IMR-90 (cell line): ENCODE results near the gene DZIP3. TPM values are rescaled to one million over a fixed set of nuclear protein-coding genes. Genes with fewer than 3 reads are reported as not detected.
"Not testable (repeated sequence)": the region's sequence is repeated elsewhere in the genome, so short reads cannot be mapped to it uniquely, and the experiment has no call there.

ENCODE experiments used
- ATAC-seq: fragments of 200-7000 bp; cut with Tn5 transposase; 2 replicates; pipeline ENCODE4 v1.9.1; 2020; ENCODE audit warnings: low read depth, mild to moderate bottlenecking, moderate library complexity
- BruUV-seq: library from RNA; stranded (reverse); fragments of 400-500 nt; replicated peaks from 2 replicates; lab custom pipeline; 2021; lab: Mats Ljungman, UMichigan
- CTCF ChIA-PET: fragments of 300-600 bp; formaldehyde crosslinking; extraction: SDS; loops from one replicate; lab custom pipeline; 2021; ENCODE audit warnings: antibody characterized with exemption; lab: Yijun Ruan, JAX
- POLR2A ChIA-PET: fragments of 300-600 bp; sonication (Branson Sonifier 250); formaldehyde crosslinking; loops from one replicate; lab custom pipeline; 2022; ENCODE audit warnings: antibody characterized with exemption; ENCODE audit not compliant: unreplicated experiment; lab: Charles Lee
- DNase-seq: peaks from one replicate; pipeline ENCODE4 v3.0.0; 2013
- H2AFZ ChIP-seq: replicated peaks from 2 replicates; pipeline ENCODE3; 2013; ENCODE audit warnings: low read length, mild to moderate bottlenecking; ENCODE audit not compliant: poor library complexity
- H2AK5ac ChIP-seq: 2 replicates; pipeline ENCODE4 v1.6.1; 2013; ENCODE audit warnings: low read depth, low read length, inconsistent platforms
- H2AK9ac ChIP-seq: replicated peaks from 2 replicates; pipeline ENCODE3; 2013; ENCODE audit warnings: mild to moderate bottlenecking, low read depth, low read length, moderate library complexity; ENCODE audit not compliant: poor library complexity
- H2BK120ac ChIP-seq: 2 replicates; pipeline ENCODE4 v1.6.1; 2013; ENCODE audit warnings: low read depth, low read length, inconsistent platforms
- H2BK15ac ChIP-seq: 3 replicates; pipeline ENCODE4 v1.6.1; 2013; ENCODE audit warnings: low read depth, low read length, inconsistent platforms
- H2BK20ac ChIP-seq: 2 replicates; pipeline ENCODE4 v1.6.1; 2013; ENCODE audit warnings: low read depth, mild to moderate bottlenecking, inconsistent platforms, low read length, moderate library complexity
- H2BK5ac ChIP-seq: 2 replicates; pipeline ENCODE4 v1.6.1; 2013; ENCODE audit warnings: mild to moderate bottlenecking, low read depth, low read length, inconsistent platforms; ENCODE audit not compliant: poor library complexity, severe bottlenecking
- H3K14ac ChIP-seq: replicated peaks from 2 replicates; pipeline ENCODE4 v1.6.1; 2013; ENCODE audit warnings: low read depth, low read length, inconsistent platforms
- H3K18ac ChIP-seq: 2 replicates; pipeline ENCODE4 v1.6.1; 2013; ENCODE audit warnings: low read depth, low read length, control low read depth
- H3K23ac ChIP-seq: 2 replicates; pipeline ENCODE4 v1.6.1; 2013; ENCODE audit warnings: low read depth, low read length, inconsistent platforms
- H3K27ac ChIP-seq: 2 replicates; pipeline ENCODE4 v1.5.1; 2013; ENCODE audit warnings: mild to moderate bottlenecking, control low read depth, low read length; ENCODE audit not compliant: insufficient read depth
- H3K27me3 ChIP-seq: 2 replicates; pipeline ENCODE4 v1.6.1; 2013; ENCODE audit warnings: low read length; ENCODE audit not compliant: control insufficient read depth, insufficient read depth
- H3K36me3 ChIP-seq: 2 replicates; pipeline ENCODE4 v1.6.1; 2013; ENCODE audit warnings: low read length, mixed read lengths; ENCODE audit not compliant: control insufficient read depth, insufficient read depth
- H3K4ac ChIP-seq: 2 replicates; pipeline ENCODE4 v1.6.1; 2013; ENCODE audit warnings: low read depth, low read length, inconsistent platforms
- H3K4me1 ChIP-seq: 2 replicates; pipeline ENCODE4 v1.6.1; 2013; ENCODE audit warnings: low read length, mixed read lengths; ENCODE audit not compliant: control insufficient read depth, insufficient read depth
- H3K4me2 ChIP-seq: 2 replicates; pipeline ENCODE4 v1.6.1; 2013; ENCODE audit warnings: low read depth, mild to moderate bottlenecking, control low read depth, low read length, moderate library complexity
- H3K4me3 ChIP-seq: 2 replicates; pipeline ENCODE4 v1.5.1; 2013; ENCODE audit warnings: low read depth, mild to moderate bottlenecking, control low read depth, low read length, moderate library complexity; ENCODE audit not compliant: insufficient read depth
- H3K56ac ChIP-seq: 2 replicates; pipeline ENCODE4 v1.6.1; 2013; ENCODE audit warnings: low read length, inconsistent platforms; ENCODE audit not compliant: insufficient read depth; ENCODE audit errors: extremely low read depth
- H3K79me1 ChIP-seq, 2 experiments: 2 replicates each; pipeline ENCODE4 v1.6.1; 2013; ENCODE audit warnings: low read length in 2 of 2, inconsistent platforms in 1 of 2, low read depth in 1 of 2
- H3K9ac ChIP-seq: 2 replicates; pipeline ENCODE4 v1.6.1; 2013; ENCODE audit warnings: low read depth, low read length, control low read depth
- H3K9me1 ChIP-seq: 2 replicates; pipeline ENCODE4 v1.6.1; 2013; ENCODE audit warnings: low read length, inconsistent platforms; ENCODE audit not compliant: insufficient read depth
- H3K9me3 ChIP-seq: 2 replicates; pipeline ENCODE4 v1.6.1; 2013; ENCODE audit warnings: low read length; ENCODE audit not compliant: control insufficient read depth, insufficient read depth
- H4K20me1 ChIP-seq: 2 replicates; pipeline ENCODE4 v1.6.1; 2013; ENCODE audit warnings: low read length, inconsistent platforms; ENCODE audit not compliant: insufficient read depth
- H4K5ac ChIP-seq: 2 replicates; pipeline ENCODE4 v1.6.1; 2013; ENCODE audit warnings: mild to moderate bottlenecking, low read depth, low read length, control low read depth
- H4K8ac ChIP-seq, 2 experiments: 2 replicates each; pipeline ENCODE4 v1.6.1; 2013; ENCODE audit warnings: low read depth in 2 of 2, low read length in 2 of 2, control low read depth in 1 of 2, inconsistent platforms in 1 of 2
- H4K91ac ChIP-seq: 2 replicates; pipeline ENCODE4 v1.6.1; 2013; ENCODE audit warnings: low read depth, low read length, inconsistent platforms; ENCODE audit not compliant: insufficient read depth
- WGBS, 2 experiments: methylation state at CpG; one replicate each; pipeline versions ENCODE4 v1.1.5 to v1.1.7; 2013; ENCODE audit warnings: missing lambda C conversion rate in 2 of 2; ENCODE audit not compliant: insufficient read length in 1 of 2; ENCODE audit errors: extremely low coverage in 2 of 2; 5-methylcytosine and 5-hydroxymethylcytosine counted together
- dilution Hi-C: fragments of 300-500 bp; cut with HindIII; formaldehyde crosslinking; loops from one replicate; pipeline ENCODE4 v1.14.3; 2018; ENCODE audit warnings: low sequenced_read_pairs; ENCODE audit not compliant: unreplicated experiment
- in situ Hi-C: fragments of 300-500 bp; cut with MboI; formaldehyde crosslinking; loops from 3 replicates; pipeline ENCODE4 v1.14.3; 2019; ENCODE audit warnings: low sequenced_read_pairs, inconsistent platforms, mixed read lengths
- intact Hi-C: fragments of 100-400 bp; cut with micrococcal nuclease; formaldehyde crosslinking; loops from 2 replicates; pipeline ENCODE4 v1.10.0; 2022
- polyA plus RNA-seq, 3 experiments: library from polyadenylated mRNA; depleted of rRNA; stranded (reverse); fragments of >200 nt; gene quantifications; 2 replicates each; pipeline ENCODE4 v1.2.3, GENCODE V29; 2012; ENCODE audit warnings: low replicate concordance in 1 of 3
- total RNA-seq: library from RNA; depleted of rRNA; stranded (reverse); fragments of >200 nt; gene quantifications from 2 replicates; pipeline ENCODE4 v1.2.3, GENCODE V29; 2012

DZIP3 gene
- total and polyA plus RNA-seq, 2 of the 4 experiments (the other 2 are of a cell fraction), result 7.0 to 9.9 TPM

GRCh38 chr3:108616090-108616489 is 26.6 kb downstream of the DZIP3 start:
- dilution Hi-C loops, H2AK9ac ChIP-seq, H3K9me1 ChIP-seq, H2AK5ac ChIP-seq, ATAC-seq, H3K9me3 ChIP-seq, BruUV-seq, H3K23ac ChIP-seq, H2BK20ac ChIP-seq, H4K20me1 ChIP-seq, H2BK15ac ChIP-seq, H3K79me1 ChIP-seq, H4K5ac ChIP-seq, H3K4me3 ChIP-seq, H2BK120ac ChIP-seq, H3K18ac ChIP-seq, H3K56ac ChIP-seq, DNase-seq, H3K14ac ChIP-seq, intact Hi-C loops, H4K8ac ChIP-seq, H2AFZ ChIP-seq, POLR2A ChIA-PET, H3K27ac ChIP-seq, H3K4me2 ChIP-seq, H2BK5ac ChIP-seq, H3K4me1 ChIP-seq, H3K9ac ChIP-seq, H3K36me3 ChIP-seq, H3K27me3 ChIP-seq, H4K91ac ChIP-seq, H3K4ac ChIP-seq, in situ Hi-C loops: not testable (repeated sequence)
- CTCF ChIA-PET, result interaction anchor here (1.4 kb wide), 1 partner anchor 10 kb away, joined by 3 read pairs; no protein-coding TSS in a partner anchor
- WGBS, 2 experiments, result no CpG with 5 or more reads among the region's 8 CpGs
